CD4-positive, CD25-positive, alpha-beta regulatory T cell (primary cell): ENCODE data around the gene KCNK10. TPM values are rescaled to one million over a fixed set of nuclear protein-coding genes. Genes with fewer than 3 reads are reported as not detected.

Experiments
- ATAC-seq, 2 donors: fragments of 150-1000 bp; cut with Tn5 transposase; one replicate each; pipeline ENCODE4 v1.10.0; 2021; ENCODE audit warnings: low read depth in 2 of 2, moderate number of reproducible peaks in 2 of 2, moderate library complexity in 1 of 2
- DNase-seq, 3 donors: peaks; one replicate each; pipeline versions ENCODE4 v3.0.0 to v3.0.0-alpha.2; 2012 to 2022; ENCODE audit warnings: mixed read lengths in 1 of 3
- H3K27ac ChIP-seq: one replicate; pipeline ENCODE4 v1.7.0; 2013; ENCODE audit warnings: mild to moderate bottlenecking, low read length; ENCODE audit not compliant: insufficient read depth, poor library complexity, severe bottlenecking
- H3K27me3 ChIP-seq: one replicate; pipeline ENCODE4 v1.7.0; 2013; ENCODE audit warnings: low read length; ENCODE audit not compliant: control insufficient read depth, insufficient read depth
- H3K36me3 ChIP-seq: one replicate; pipeline ENCODE4 v1.7.0; 2013; ENCODE audit warnings: mild to moderate bottlenecking, low read length, moderate library complexity; ENCODE audit not compliant: control insufficient read depth, insufficient read depth
- H3K4me1 ChIP-seq: 2 replicates; pipeline ENCODE4 v1.7.0; 2013; ENCODE audit warnings: mild to moderate bottlenecking, low read length; ENCODE audit not compliant: insufficient read depth, control insufficient read depth, poor library complexity, severe bottlenecking
- H3K4me3 ChIP-seq: one replicate; pipeline ENCODE4 v1.7.0; 2013; ENCODE audit warnings: low read depth, mild to moderate bottlenecking, low read length, moderate library complexity
- H3K9me3 ChIP-seq, 2 experiments: 1 replicate in 1 of 2; 2 replicates in 1 of 2; pipeline ENCODE4 v1.7.0; 2013; ENCODE audit warnings: low read length in 2 of 2, mild to moderate bottlenecking in 1 of 2, moderate library complexity in 1 of 2; ENCODE audit not compliant: control insufficient read depth in 2 of 2
- H3K27ac Mint-ChIP-seq, 3 donors: one replicate each; pipeline ENCODE4 v1.8.0; 2020 to 2022; ENCODE audit warnings: mild to moderate bottlenecking in 3 of 3, mixed read lengths in 3 of 3, moderate library complexity in 2 of 3
- H3K27me3 Mint-ChIP-seq: one replicate; pipeline ENCODE4 v1.8.0; 2022; ENCODE audit warnings: mild to moderate bottlenecking, mixed read lengths
- H3K36me3 Mint-ChIP-seq: one replicate; pipeline ENCODE4 v1.8.0; 2020; ENCODE audit warnings: mixed read lengths
- H3K4me1 Mint-ChIP-seq, 4 donors: one replicate each; pipeline ENCODE4 v1.8.0; 2020 to 2022; ENCODE audit warnings: mixed read lengths in 4 of 4, mild to moderate bottlenecking in 1 of 4
- H3K4me3 Mint-ChIP-seq, 4 donors: one replicate each; pipeline ENCODE4 v1.8.0; 2020 to 2022; ENCODE audit warnings: mild to moderate bottlenecking in 4 of 4, mixed read lengths in 4 of 4, moderate library complexity in 3 of 4
- H3K9me3 Mint-ChIP-seq, 7 donors: one replicate each; pipeline ENCODE4 v1.8.0; 2020 to 2022; ENCODE audit warnings: mixed read lengths in 7 of 7, mild to moderate bottlenecking in 3 of 7, moderate library complexity in 2 of 7
- polyA plus RNA-seq, 4 donors: library from polyadenylated mRNA; unstranded; fragments of 300-500 nt; fragmentation: Illumina TruSeq; gene quantifications; one replicate each; pipeline ENCODE4 v1.2.3, GENCODE V29; 2021
- total RNA-seq: library from RNA; stranded (reverse); gene quantifications from one replicate; pipeline ENCODE4 v1.2.3, GENCODE V29; 2022

The KCNK10 gene
- total and polyA plus RNA-seq, 5 donors from 2014 or later = not detected

DNA sequence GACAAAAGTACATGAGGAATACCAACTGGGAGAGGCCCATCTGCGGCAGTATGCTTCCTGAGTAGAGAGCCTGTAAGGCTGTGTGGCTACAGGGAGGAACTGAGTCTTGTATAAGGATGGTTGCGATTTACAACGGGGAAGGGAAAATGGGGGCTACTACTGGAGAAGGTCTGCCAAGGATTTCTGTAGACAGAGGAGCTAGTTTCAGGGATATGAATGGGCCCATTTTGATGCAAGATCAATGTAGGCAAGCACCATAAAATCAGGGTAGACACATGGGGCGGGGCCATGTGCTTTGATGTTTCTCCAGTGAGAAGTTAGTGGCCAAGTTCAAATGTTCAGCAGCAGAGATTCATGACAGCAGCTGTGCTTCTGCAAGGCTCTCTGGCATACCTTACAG, 168.7 kb downstream of the KCNK10 start:
- H3K36me3 Mint-ChIP-seq = no peaks in the 10 kb centered on the region
- H3K27ac Mint-ChIP-seq = no peak overlapping the region
- H3K9me3 Mint-ChIP-seq = peaks cover 0 to 3% (median 0%) of the 10 kb centered on the region in 7 donors
- H3K27me3 ChIP-seq = peaks cover 5% of the 10 kb centered on the region
- H3K4me3 Mint-ChIP-seq = no peak overlapping the region
- no peak overlapping the region for H3K27ac ChIP-seq
- no peaks in the 10 kb centered on the region for H3K36me3 ChIP-seq
- no peak overlapping the region for H3K4me3 ChIP-seq
- H3K9me3 ChIP-seq = no peaks in the 10 kb centered on the region
- H3K4me1 Mint-ChIP-seq = no peaks in the 10 kb centered on the region
- DNase-seq = no peak
- no peak for ATAC-seq
- no peaks in the 10 kb centered on the region for H3K4me1 ChIP-seq
- H3K27me3 Mint-ChIP-seq = peaks cover 21% of the 10 kb centered on the region

DNA sequence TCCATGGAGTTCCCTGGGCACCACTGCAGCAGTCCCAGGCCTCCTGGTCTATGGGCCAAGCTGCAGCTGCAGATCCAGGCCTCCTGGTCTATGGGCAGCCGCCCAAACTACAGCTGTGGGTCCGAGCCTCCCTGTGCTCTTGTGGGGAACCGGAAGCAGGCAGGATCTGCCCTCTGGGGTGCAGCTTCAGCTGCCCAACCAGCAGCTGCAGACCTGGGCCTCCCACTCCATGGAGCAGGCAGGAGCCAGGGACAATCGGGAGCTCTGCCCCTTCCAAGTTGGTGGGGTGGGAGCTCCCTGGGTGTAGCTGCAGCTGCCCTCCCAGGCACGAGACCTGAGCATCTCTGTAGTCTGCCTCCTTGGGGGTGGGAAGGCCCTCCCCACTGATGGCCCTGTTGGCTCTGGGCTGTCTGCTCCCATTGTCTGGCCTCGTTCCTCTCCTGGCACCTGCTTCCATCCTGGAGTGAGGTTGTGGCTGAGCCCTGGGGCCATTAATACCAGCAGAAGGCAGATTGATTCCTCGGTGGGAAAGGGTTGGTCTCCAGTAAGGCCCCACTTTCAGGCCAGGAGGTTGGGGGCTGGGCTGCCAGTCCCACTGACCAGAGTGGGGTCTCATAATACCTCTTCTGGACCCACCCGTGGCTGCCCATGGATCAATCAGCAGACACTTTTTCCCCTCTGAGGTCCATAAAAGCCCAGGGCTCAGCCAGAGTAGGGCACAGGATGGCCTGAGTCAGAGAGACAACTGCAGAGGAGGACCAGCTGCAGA, 176.0 kb downstream of the KCNK10 start:
- Histone ChIP-seq H3K9me3 (no peaks in the 10 kb centered on the region), H3K27ac (no peak overlapping the region), H3K36me3 (no peaks in the 10 kb centered on the region), H3K27me3 (no peaks in the 10 kb centered on the region), H3K4me3 (no peak overlapping the region), H3K4me1 (no peaks in the 10 kb centered on the region)
- no peak overlapping the region for H3K27ac Mint-ChIP-seq
- H3K9me3 Mint-ChIP-seq = peaks cover 0 to 3% (median 0%) of the 10 kb centered on the region in 7 donors
- ATAC-seq (no peak), DNase-seq (no peak)
- peaks cover 14% of the 10 kb centered on the region for H3K27me3 Mint-ChIP-seq
- H3K36me3 Mint-ChIP-seq = no peaks in the 10 kb centered on the region
- peaks cover 0 to 2% (median 0%) of the 10 kb centered on the region in 4 donors for H3K4me1 Mint-ChIP-seq
- H3K4me3 Mint-ChIP-seq = no peak overlapping the region

DNA sequence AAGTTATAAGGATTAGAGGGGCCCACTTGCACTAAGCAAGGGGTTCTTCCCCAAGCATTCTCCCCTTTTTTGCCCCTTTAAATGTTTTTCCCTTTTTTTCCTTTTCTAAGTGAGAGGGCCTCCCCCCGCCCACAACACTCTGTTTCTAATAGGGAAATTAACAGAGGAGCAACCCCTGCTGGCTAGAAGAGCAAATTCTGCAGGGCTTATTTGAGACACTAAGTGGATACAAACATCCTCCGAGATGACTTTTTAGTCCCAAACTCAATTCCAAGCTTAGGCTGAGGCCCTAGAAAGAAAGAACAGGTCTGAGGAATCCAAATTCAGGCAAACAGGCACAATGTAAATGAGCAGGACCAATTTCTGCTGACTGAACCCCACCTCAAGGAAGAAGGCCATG, 179.3 kb downstream of the KCNK10 start:
- H3K4me1 Mint-ChIP-seq = peaks cover 0 to 2% (median 0%) of the 10 kb centered on the region in 4 donors
- H3K4me3 ChIP-seq = no peak overlapping the region
- H3K9me3 ChIP-seq = no peaks in the 10 kb centered on the region
- no peaks in the 10 kb centered on the region for H3K36me3 ChIP-seq
- H3K27me3 Mint-ChIP-seq = peaks cover 13% of the 10 kb centered on the region
- DNase-seq = no peak
- no peak overlapping the region for H3K27ac Mint-ChIP-seq
- ATAC-seq = no peak
- H3K27ac ChIP-seq = no peak overlapping the region
- H3K4me1 ChIP-seq = no peaks in the 10 kb centered on the region
- H3K9me3 Mint-ChIP-seq = peaks cover 0 to 2% (median 0%) of the 10 kb centered on the region in 7 donors
- H3K4me3 Mint-ChIP-seq = no peak overlapping the region
- no peaks in the 10 kb centered on the region for H3K36me3 Mint-ChIP-seq
- H3K27me3 ChIP-seq = peaks cover 2% of the 10 kb centered on the region

DNA sequence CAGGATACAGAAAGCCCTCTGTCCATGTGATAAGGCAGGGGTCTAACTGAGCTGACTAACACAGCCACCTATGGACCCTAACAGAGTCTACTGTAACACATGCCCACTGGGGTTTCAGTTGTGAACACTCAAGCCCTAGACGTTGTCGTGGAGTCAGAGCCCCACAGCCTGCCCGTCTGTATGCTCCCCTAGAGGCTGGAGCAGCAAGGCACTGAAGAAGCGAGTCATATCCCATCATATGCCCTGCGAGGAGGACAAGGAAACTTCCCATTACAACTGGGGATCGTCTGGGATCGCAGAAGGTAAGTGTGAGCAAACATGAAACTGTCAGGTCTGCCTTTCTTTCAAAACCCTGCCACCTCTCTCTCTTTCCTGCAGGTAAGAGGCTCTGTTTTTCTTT, 180.1 kb downstream of the KCNK10 start:
- peaks cover 0 to 2% (median 0%) of the 10 kb centered on the region in 4 donors for H3K4me1 Mint-ChIP-seq
- no peak overlapping the region for H3K4me3 Mint-ChIP-seq
- H3K9me3 ChIP-seq = no peaks in the 10 kb centered on the region
- H3K27ac ChIP-seq = no peak overlapping the region
- H3K27ac Mint-ChIP-seq = no peak overlapping the region
- peaks cover 2% of the 10 kb centered on the region for H3K27me3 ChIP-seq
- DNase-seq = no peak
- H3K36me3 ChIP-seq = no peaks in the 10 kb centered on the region
- H3K4me3 ChIP-seq = no peak overlapping the region
- no peaks in the 10 kb centered on the region for H3K4me1 ChIP-seq
- H3K36me3 Mint-ChIP-seq = no peaks in the 10 kb centered on the region
- peaks cover 10% of the 10 kb centered on the region for H3K27me3 Mint-ChIP-seq
- peaks cover 0 to 2% (median 0%) of the 10 kb centered on the region in 7 donors for H3K9me3 Mint-ChIP-seq
- no peak for ATAC-seq

DNA sequence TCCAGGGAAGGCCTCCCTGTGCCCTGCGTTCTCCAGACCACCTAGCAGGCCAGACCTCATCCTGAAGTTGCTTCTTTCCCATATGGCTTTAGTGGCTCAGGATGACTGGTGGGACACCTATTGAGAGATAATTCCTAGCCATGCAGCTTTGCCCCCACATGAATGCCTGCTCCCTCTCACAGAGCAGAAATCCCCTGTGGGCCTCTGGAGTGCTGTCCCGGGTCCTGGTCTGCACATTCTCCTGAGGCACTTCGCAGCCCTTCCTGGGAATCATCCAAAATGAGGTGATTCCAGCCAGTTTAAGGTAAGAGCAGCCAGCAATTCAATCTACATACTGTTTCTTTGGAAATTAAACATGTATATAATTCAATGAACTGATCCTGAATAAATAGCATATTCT, 182.2 kb downstream of the KCNK10 start:
- Histone ChIP-seq H3K36me3 (no peaks in the 10 kb centered on the region), H3K9me3 (no peaks in the 10 kb centered on the region), H3K4me1 (no peaks in the 10 kb centered on the region), H3K4me3 (no peak overlapping the region), H3K27ac (no peak overlapping the region), H3K27me3 (peaks cover 6% of the 10 kb centered on the region)
- Mint-ChIP-seq H3K4me3 (no peak overlapping the region), H3K36me3 (no peaks in the 10 kb centered on the region), H3K27me3 (peaks cover 10% of the 10 kb centered on the region), H3K27ac (no peak overlapping the region), H3K4me1 (peaks cover 0 to 2% (median 0%) of the 10 kb centered on the region in 4 donors), H3K9me3 (peaks cover 0 to 2% (median 0%) of the 10 kb centered on the region in 7 donors)
- ATAC-seq (no peak), DNase-seq (no peak)

DNA sequence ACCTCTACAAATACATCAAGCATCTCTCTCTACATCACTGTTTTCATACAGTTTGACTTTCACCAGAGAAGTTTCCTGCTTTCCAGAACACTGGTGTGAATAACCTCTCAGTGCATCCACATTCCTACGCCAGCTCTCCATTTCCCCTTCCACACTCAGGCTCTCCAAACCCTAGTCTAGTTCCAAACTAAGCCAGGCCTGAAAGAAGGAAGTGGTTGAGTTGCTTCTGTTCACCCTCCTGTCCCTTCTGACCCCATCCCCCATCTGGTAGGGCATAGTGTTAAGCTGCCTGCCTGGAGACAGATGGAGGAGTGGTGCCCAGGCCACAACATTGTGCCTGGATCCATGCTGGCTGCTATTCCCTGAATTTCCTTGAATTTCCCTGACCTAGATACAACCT, 185.7 kb downstream of the KCNK10 start:
- Mint-ChIP-seq H3K27ac (peak overlapping the region in 1 of 3 donors; percentile 47), H3K4me3 (no peak overlapping the region), H3K36me3 (no peaks in the 10 kb centered on the region), H3K9me3 (peaks cover 0 to 16% (median 4%) of the 10 kb centered on the region in 7 donors), H3K27me3 (no peaks in the 10 kb centered on the region), H3K4me1 (no peaks in the 10 kb centered on the region)
- Histone ChIP-seq H3K4me1 (no peaks in the 10 kb centered on the region), H3K27me3 (peaks cover 8% of the 10 kb centered on the region), H3K4me3 (no peak overlapping the region), H3K9me3 (peaks cover 2 to 9% of the 10 kb centered on the region in 2 experiments), H3K36me3 (no peaks in the 10 kb centered on the region), H3K27ac (no peak overlapping the region)
- ATAC-seq (no peak), DNase-seq (no peak)

Other genes with a start within 250 kb of the KCNK10 start
- gene SPATA7, start 62.4 kb upstream of the KCNK10 start, total RNA-seq = 1.9 TPM
- gene SPATA7, start 62.4 kb upstream of the KCNK10 start, polyA plus RNA-seq = 1 to 10 TPM; 2.6 to 3.8 (median 3.3) TPM
- gene PTPN21, start 231.7 kb upstream of the KCNK10 start, total RNA-seq = not detected
- not detected for gene PTPN21, start 231.7 kb upstream of the KCNK10 start, polyA plus RNA-seq
- 39.8 TPM for gene ZC3H14, start 239.8 kb upstream of the KCNK10 start, total RNA-seq
- gene ZC3H14, start 239.8 kb upstream of the KCNK10 start, polyA plus RNA-seq = 10 to 100 TPM; 41.6 to 50.8 (median 45.6) TPM